Naive thymus-derived CD4-positive, alpha-beta T cell (primary cell): ENCODE results near the gene RAB44. TPM values are rescaled to one million over a fixed set of nuclear protein-coding genes. Genes with fewer than 3 reads are reported as not detected.

Source experiments
- ATAC-seq: fragments of 150-1000 bp; cut with Tn5 transposase; 2 replicates; pipeline ENCODE4 v1.10.0; 2021; ENCODE audit warnings: mild to moderate bottlenecking, moderate library complexity
- CTCF ChIA-PET: fragments of 350-600 bp; sonication (Branson Sonifier 250); formaldehyde crosslinking; loops from one replicate; lab custom pipeline; 2021; ENCODE audit warnings: antibody characterized with exemption; lab: Charles Lee
- POLR2A ChIA-PET: fragments of 350-600 bp; sonication (Branson Sonifier 250); formaldehyde crosslinking; loops from one replicate; lab custom pipeline; 2021; ENCODE audit warnings: antibody characterized with exemption, inconsistent platforms; lab: Charles Lee
- DNase-seq, 9 donors: peaks; one replicate each; pipeline versions ENCODE4 v3.0.0 to v3.0.0-alpha.2; 2020 to 2022; ENCODE audit warnings: mixed read lengths in 1 of 9
- H3K27ac ChIP-seq: one replicate; pipeline ENCODE4 v1.7.0; 2013; ENCODE audit warnings: mild to moderate bottlenecking, low read depth, low read length, moderate library complexity
- H3K27me3 ChIP-seq, 2 donors: one replicate each; pipeline ENCODE4 v1.7.0; 2013; ENCODE audit warnings: low read length in 2 of 2, mild to moderate bottlenecking in 2 of 2, moderate library complexity in 2 of 2; ENCODE audit not compliant: control insufficient read depth in 2 of 2, insufficient read depth in 2 of 2
- H3K36me3 ChIP-seq, 3 experiments: 1 replicate in 2 of 3; 2 replicates in 1 of 3; pipeline ENCODE4 v1.7.0; 2013; ENCODE audit warnings: low read length in 3 of 3, mild to moderate bottlenecking in 3 of 3, moderate library complexity in 1 of 3; ENCODE audit not compliant: insufficient read depth in 3 of 3, control insufficient read depth in 2 of 3
- H3K4me1 ChIP-seq, 2 donors: one replicate each; pipeline ENCODE4 v1.7.0; 2013; ENCODE audit warnings: low read length in 2 of 2, mild to moderate bottlenecking in 2 of 2, moderate library complexity in 1 of 2; ENCODE audit not compliant: control insufficient read depth in 2 of 2, insufficient read depth in 2 of 2
- H3K4me3 ChIP-seq: 2 replicates; pipeline ENCODE4 v1.7.0; 2013; ENCODE audit warnings: mild to moderate bottlenecking, low read length
- H3K9me3 ChIP-seq, 3 experiments: 1 replicate in 2 of 3; 2 replicates in 1 of 3; pipeline ENCODE4 v1.7.0; 2013; ENCODE audit warnings: low read length in 3 of 3; ENCODE audit not compliant: control insufficient read depth in 2 of 3
- H3K27ac Mint-ChIP-seq, 9 donors: one replicate each; pipeline ENCODE4 v1.8.0; 2020 to 2022; ENCODE audit warnings: mixed read lengths in 9 of 9, mild to moderate bottlenecking in 8 of 9, moderate library complexity in 5 of 9, inconsistent platforms in 2 of 9
- H3K27me3 Mint-ChIP-seq, 5 donors: one replicate each; pipeline ENCODE4 v1.8.0; 2021 to 2022; ENCODE audit warnings: mixed read lengths in 5 of 5, mild to moderate bottlenecking in 1 of 5
- H3K36me3 Mint-ChIP-seq, 5 donors: one replicate each; pipeline ENCODE4 v1.8.0; 2020 to 2022; ENCODE audit warnings: mixed read lengths in 5 of 5, mild to moderate bottlenecking in 3 of 5, inconsistent platforms in 1 of 5
- H3K4me1 Mint-ChIP-seq, 7 donors: one replicate each; pipeline ENCODE4 v1.8.0; 2020 to 2022; ENCODE audit warnings: mixed read lengths in 7 of 7, mild to moderate bottlenecking in 3 of 7, inconsistent platforms in 1 of 7
- H3K4me3 Mint-ChIP-seq, 10 donors: one replicate each; pipeline ENCODE4 v1.8.0; 2020 to 2022; ENCODE audit warnings: mild to moderate bottlenecking in 10 of 10, mixed read lengths in 10 of 10, moderate library complexity in 6 of 10, inconsistent platforms in 2 of 10
- H3K9me3 Mint-ChIP-seq, 11 donors: one replicate each; pipeline ENCODE4 v1.8.0; 2020 to 2022; ENCODE audit warnings: mixed read lengths in 11 of 11, mild to moderate bottlenecking in 4 of 11, inconsistent platforms in 1 of 11, moderate library complexity in 1 of 11
- intact Hi-C, 2 donors: fragments of 100-400 bp; cut with micrococcal nuclease; formaldehyde crosslinking; loops; one replicate each; pipeline ENCODE4 v1.15.1; 2023
- polyA plus RNA-seq, 2 donors: library from polyadenylated mRNA; unstranded; fragments of 300-500 nt; fragmentation: Illumina TruSeq; gene quantifications; one replicate each; pipeline ENCODE4 v1.2.3, GENCODE V29; 2021
- total RNA-seq, 6 experiments: library from RNA in 5 of 6; stranded (reverse) in 5 of 6; gene quantifications; 1 replicate in 5 of 6; 2 replicates in 1 of 6; pipeline ENCODE4 v1.2.3 and lab custom pipeline; 2021 to 2026

The RAB44 gene
- total and polyA plus RNA-seq, 7 experiments from 2014 or later, result 0.07 to 10.1 (median 1.8) TPM; not detected in 4

DNA sequence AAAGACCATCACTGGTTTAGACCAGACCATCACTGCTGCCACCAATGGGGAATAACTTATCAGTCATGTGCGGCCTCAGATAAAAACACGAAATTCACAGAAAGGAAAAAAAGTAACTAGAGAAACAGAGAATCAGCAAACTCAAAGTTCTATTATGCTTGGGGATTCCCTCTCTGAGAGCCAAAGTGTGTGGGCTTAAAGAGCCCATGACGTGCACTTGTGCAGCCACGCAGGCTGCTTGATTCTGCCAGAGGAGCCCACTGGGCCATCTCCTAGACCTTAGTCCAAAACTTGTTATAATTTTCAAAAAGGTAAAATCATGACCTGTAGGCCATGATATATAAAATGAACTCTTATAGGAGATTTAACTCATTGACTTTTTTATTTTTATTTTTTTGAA is 15.2 kb downstream of the RAB44 start:
- DNase-seq (no peak), ATAC-seq (no peak)
- no peak overlapping the region for H3K27ac ChIP-seq
- Mint-ChIP-seq H3K36me3 (no peaks in the 10 kb centered on the region), H3K27me3 (peaks cover 0 to 25% (median 0%) of the 10 kb centered on the region in 5 donors), H3K9me3 (no peaks in the 10 kb centered on the region), H3K4me3 (no peak overlapping the region), H3K4me1 (no peaks in the 10 kb centered on the region), H3K27ac (no peak overlapping the region)
- H3K4me1 ChIP-seq, result no peaks in the 10 kb centered on the region
- ChIA-PET POLR2A (no interaction called here), CTCF (no interaction called here)
- H3K36me3 ChIP-seq, result no peaks in the 10 kb centered on the region
- no peaks in the 10 kb centered on the region for H3K9me3 ChIP-seq
- intact Hi-C loops, result no loop called here
- no peak overlapping the region for H3K4me3 ChIP-seq
- H3K27me3 ChIP-seq, result no peaks in the 10 kb centered on the region

DNA sequence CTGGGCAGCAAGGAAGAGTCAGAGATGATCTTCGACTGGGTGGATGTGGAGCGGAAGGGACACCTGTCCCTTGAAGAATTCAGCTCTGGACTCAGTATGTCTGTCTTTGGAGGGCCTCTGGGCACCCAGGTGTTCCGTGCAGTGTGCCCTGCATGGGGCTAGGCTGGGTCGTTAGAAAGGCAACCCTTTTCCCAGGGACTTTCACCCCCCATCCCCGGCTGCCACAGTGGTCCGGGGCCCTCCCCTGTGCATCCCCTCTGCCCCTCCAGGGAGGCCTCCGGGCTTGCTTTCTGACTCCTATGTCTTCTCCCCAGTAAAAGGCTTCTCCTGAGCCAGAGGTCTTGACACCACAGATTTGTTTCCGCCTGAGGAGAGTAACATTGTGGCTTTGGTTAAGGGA is 16.2 kb downstream of the RAB44 start:
- POLR2A ChIA-PET, result no interaction called here
- Mint-ChIP-seq H3K27ac (no peak overlapping the region), H3K4me3 (no peak overlapping the region), H3K36me3 (no peaks in the 10 kb centered on the region), H3K4me1 (no peaks in the 10 kb centered on the region), H3K27me3 (peaks cover 0 to 24% (median 0%) of the 10 kb centered on the region in 5 donors), H3K9me3 (no peaks in the 10 kb centered on the region)
- no peak for ATAC-seq
- no peaks in the 10 kb centered on the region for H3K27me3 ChIP-seq
- no peaks in the 10 kb centered on the region for H3K4me1 ChIP-seq
- no peaks in the 10 kb centered on the region for H3K9me3 ChIP-seq
- intact Hi-C loops, result no loop called here
- no peak overlapping the region for H3K27ac ChIP-seq
- CTCF ChIA-PET, result no interaction called here
- no peak overlapping the region for H3K4me3 ChIP-seq
- no peaks in the 10 kb centered on the region for H3K36me3 ChIP-seq
- no peak for DNase-seq

DNA sequence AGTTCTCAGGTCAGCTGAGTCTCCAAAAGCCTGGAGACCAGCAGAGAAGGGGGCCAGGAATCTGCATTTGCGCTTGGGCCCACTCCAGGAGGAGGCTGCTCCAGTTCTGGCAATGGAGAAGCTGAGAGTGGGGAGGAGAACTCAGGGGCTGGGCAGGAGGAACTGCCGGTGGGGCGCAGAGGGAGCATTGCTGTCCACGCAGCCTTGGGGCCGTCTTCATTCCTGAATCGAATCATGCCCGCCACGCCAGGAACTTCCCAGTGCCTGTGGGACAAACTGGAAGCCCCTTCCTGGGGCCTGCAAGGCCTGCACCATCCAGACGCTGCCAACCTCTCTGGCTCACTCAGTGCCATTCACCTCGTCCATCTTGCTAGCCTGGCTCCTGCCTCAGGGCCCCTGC is 16.9 kb downstream of the RAB44 start:
- Histone ChIP-seq H3K36me3 (no peaks in the 10 kb centered on the region), H3K9me3 (no peaks in the 10 kb centered on the region), H3K27ac (no peak overlapping the region), H3K4me3 (no peak overlapping the region), H3K27me3 (no peaks in the 10 kb centered on the region), H3K4me1 (no peaks in the 10 kb centered on the region)
- ChIA-PET POLR2A (no interaction called here), CTCF (no interaction called here)
- Mint-ChIP-seq H3K4me3 (no peak overlapping the region), H3K9me3 (no peaks in the 10 kb centered on the region), H3K27ac (no peak overlapping the region), H3K36me3 (no peaks in the 10 kb centered on the region), H3K27me3 (peaks cover 0 to 23% (median 0%) of the 10 kb centered on the region in 5 donors), H3K4me1 (peaks cover 0 to 2% (median 0%) of the 10 kb centered on the region in 7 donors)
- ATAC-seq (no peak), DNase-seq (no peak)
- intact Hi-C loops, result no loop called here

DNA sequence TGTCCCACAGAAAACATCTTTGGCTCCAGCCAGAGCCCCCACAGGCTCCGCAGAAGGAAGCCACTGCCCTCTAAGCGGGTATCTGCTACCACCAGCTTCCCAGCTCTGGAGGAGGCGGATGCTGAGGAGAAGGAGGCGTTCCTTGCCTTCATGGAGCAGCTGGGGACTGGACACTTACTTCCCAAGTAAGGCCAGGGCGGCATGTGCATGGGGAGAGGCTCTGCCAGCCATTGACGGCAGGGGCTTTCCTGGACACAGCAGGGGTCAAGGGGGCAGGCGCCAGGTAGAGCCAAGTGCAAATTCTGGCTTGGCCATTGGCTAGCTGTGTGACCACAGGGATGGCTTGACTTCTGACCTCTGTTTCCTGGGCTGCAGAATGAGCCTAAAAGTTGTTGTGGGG is 17.8 kb downstream of the RAB44 start:
- no peak overlapping the region for H3K4me3 ChIP-seq
- Mint-ChIP-seq H3K27me3 (peaks cover 0 to 19% (median 0%) of the 10 kb centered on the region in 5 donors), H3K9me3 (no peaks in the 10 kb centered on the region), H3K27ac (no peak overlapping the region), H3K4me3 (no peak overlapping the region), H3K36me3 (no peaks in the 10 kb centered on the region), H3K4me1 (peaks cover 0 to 4% (median 0%) of the 10 kb centered on the region in 7 donors)
- DNase-seq (no peak), ATAC-seq (no peak)
- no peaks in the 10 kb centered on the region for H3K9me3 ChIP-seq
- no peaks in the 10 kb centered on the region for H3K36me3 ChIP-seq
- H3K4me1 ChIP-seq, result no peaks in the 10 kb centered on the region
- intact Hi-C loops, result no loop called here
- no peak overlapping the region for H3K27ac ChIP-seq
- no peaks in the 10 kb centered on the region for H3K27me3 ChIP-seq
- ChIA-PET CTCF (no interaction called here), POLR2A (no interaction called here)

DNA sequence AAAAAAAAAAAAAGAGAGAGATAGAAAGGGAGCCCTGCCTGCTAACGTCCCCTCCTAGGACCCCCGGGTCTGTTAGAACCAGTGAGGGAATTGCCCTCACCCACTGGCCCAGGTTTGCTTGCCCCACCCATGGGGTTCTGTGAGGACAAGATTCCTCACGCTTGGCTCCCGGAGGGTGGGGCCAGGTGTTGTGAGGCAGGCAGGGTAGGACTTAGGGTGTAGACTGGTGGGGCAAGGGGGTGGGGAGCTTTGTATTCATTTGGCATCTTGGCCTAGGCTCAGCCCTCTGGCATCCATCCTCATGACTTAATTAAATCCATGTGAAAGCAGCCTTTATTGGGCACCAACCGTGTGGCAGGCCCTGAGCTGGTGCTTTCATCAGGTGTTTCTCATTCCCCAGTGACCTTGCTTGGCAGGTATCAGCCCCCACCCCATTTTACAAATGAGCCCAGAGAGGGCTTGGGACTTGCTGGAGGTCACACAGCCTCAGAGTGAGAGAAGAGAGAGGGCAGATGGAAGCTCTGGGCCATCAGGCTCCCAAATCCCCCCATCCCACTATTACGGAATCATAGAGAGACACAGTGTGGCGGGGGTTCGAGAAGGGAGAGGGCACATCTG is 19.0 kb downstream of the RAB44 start:
- ATAC-seq (no peak), DNase-seq (no peak)
- no peak overlapping the region for H3K4me3 Mint-ChIP-seq
- Histone ChIP-seq H3K4me1 (no peaks in the 10 kb centered on the region), H3K27me3 (no peaks in the 10 kb centered on the region), H3K36me3 (no peaks in the 10 kb centered on the region), H3K4me3 (no peak overlapping the region), H3K9me3 (no peaks in the 10 kb centered on the region), H3K27ac (no peak overlapping the region)
- POLR2A ChIA-PET, result no interaction called here
- intact Hi-C loops, result no loop called here
- H3K36me3 Mint-ChIP-seq, result no peaks in the 10 kb centered on the region
- H3K27ac Mint-ChIP-seq, result no peak overlapping the region
- H3K9me3 Mint-ChIP-seq, result no peaks in the 10 kb centered on the region
- CTCF ChIA-PET, result no interaction called here
- peaks cover 0 to 4% (median 0%) of the 10 kb centered on the region in 7 donors for H3K4me1 Mint-ChIP-seq
- H3K27me3 Mint-ChIP-seq, result peaks cover 0 to 16% (median 0%) of the 10 kb centered on the region in 5 donors

DNA sequence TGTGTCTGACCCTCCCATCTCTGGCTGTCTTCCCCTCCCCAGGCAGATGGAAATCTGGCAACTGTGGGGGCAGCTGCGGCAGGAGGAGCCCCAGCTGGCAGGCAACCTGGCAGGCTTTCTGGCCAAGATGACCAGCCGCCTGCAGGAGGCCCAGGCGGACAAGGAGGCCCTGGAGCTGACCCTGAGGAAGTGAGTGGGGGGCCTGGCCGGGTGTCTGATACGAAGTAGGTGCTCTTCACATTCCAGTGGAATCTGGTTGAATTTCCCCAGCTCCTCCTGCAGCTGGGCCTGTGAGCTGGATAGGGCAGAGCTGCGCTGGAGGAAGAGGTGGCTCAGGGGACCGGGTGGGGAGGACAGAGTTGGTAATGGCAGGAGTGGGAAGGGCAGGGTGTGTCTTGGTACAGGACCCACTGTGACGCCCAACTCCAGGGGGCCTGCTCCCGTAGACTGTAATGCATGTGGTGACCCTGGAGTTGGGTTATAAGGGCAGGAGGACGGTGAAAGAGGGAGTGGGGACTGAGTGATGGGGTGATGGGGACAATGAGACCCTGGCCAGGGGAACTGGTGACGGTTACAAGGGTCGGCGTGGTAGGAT is 19.7 kb downstream of the RAB44 start:
- Histone ChIP-seq H3K4me3 (no peak overlapping the region), H3K27me3 (no peaks in the 10 kb centered on the region), H3K9me3 (no peaks in the 10 kb centered on the region), H3K4me1 (no peaks in the 10 kb centered on the region), H3K27ac (no peak overlapping the region), H3K36me3 (no peaks in the 10 kb centered on the region)
- intact Hi-C loops, result no loop called here
- no peaks in the 10 kb centered on the region for H3K9me3 Mint-ChIP-seq
- peaks cover 0 to 4% (median 0%) of the 10 kb centered on the region in 7 donors for H3K4me1 Mint-ChIP-seq
- H3K27ac Mint-ChIP-seq, result peak overlapping the region in 1 of 9 donors; percentile 23
- no peaks in the 10 kb centered on the region for H3K36me3 Mint-ChIP-seq
- ChIA-PET POLR2A (no interaction called here), CTCF (no interaction called here)
- peaks cover 0 to 13% (median 0%) of the 10 kb centered on the region in 5 donors for H3K27me3 Mint-ChIP-seq
- no peak overlapping the region for H3K4me3 Mint-ChIP-seq
- no peak for DNase-seq
- no peak for ATAC-seq
